ENCODE data around the gene PGBD5.
"Not testable (repeated sequence)": the region's sequence is repeated elsewhere in the genome, so short reads cannot be mapped to it uniquely, and the experiment has no call there.

PGBD5 gene

DNA sequence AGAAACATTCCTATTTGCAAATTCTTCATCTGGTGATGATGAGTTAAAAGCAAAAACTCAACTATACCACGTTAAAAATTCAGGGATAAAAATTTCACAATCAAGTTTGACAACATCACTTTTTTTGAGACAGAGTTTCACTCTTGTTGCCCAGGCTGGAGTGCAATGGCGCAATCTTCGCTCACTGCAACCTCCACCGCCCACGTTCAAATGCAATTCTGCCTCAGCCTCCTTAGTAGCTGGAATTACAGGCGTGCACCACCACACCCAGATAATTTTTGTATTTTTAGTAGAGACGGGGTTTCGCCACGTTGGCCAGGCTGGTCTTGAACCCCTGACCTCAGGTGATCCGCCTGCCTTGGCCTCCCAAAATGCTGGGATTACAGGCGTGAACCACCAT lies 19.4 kb downstream of the PGBD5 start:
- not testable (repeated sequence) for H3K9me3 ChIP-seq (ENCODE audit: control insufficient read depth, insufficient read depth, low read length); H3K4me3 ChIP-seq (ENCODE audit: low read depth, low read length); H3K27me3 ChIP-seq (ENCODE audit: control insufficient read depth, insufficient read depth, low read length); H3K4me1 ChIP-seq (ENCODE audit: control insufficient read depth, insufficient read depth, low read length); H3K9ac ChIP-seq (ENCODE audit: low read depth, low read length); H3K36me3 ChIP-seq (ENCODE audit: control insufficient read depth, insufficient read depth, low read length)

- no peaks in the 10 kb centered on the region for H3K9me3 ChIP-seq (ENCODE audit: control insufficient read depth, insufficient read depth, low read length)
- no peak overlapping the region for H3K4me3 ChIP-seq (ENCODE audit: low read depth, low read length)
- no peaks in the 10 kb centered on the region for H3K27me3 ChIP-seq (ENCODE audit: control insufficient read depth, insufficient read depth, low read length)
- H3K36me3 ChIP-seq (ENCODE audit: control insufficient read depth, insufficient read depth, low read length): no peaks in the 10 kb centered on the region
- no peaks in the 10 kb centered on the region for H3K4me1 ChIP-seq (ENCODE audit: control insufficient read depth, insufficient read depth, low read length)
- H3K9ac ChIP-seq (ENCODE audit: low read depth, low read length): no peak overlapping the region
Measured at GRCh38 chr1:230403442-230403841, 22.7 kb downstream of the PGBD5 start.

DNA sequence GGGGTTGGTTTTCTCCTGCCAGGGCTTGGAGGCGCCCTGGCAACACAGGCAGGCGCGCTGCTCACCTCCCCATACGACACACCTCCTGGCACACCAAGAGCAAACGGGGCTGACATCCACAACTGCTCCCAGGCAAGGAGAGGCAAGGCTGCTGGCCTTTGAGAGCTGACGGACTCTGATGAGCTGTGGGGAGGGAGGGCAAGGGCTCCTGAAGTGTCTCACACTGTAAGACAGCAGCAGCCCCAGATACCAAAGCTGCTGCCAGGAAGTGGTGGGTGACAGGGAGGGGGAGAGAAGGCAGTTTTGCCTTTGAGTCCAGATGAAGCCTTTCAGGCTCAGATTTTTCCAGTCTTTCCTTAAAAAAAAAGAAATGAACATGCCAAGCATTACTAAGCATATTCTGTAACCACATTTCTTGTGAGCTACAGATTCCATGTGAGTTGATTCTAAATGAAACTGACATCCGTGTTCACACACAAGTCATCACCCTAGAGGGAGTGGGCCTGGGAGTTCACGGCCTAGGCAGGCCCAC lies 24.3 kb downstream of the PGBD5 start:
- Histone ChIP-seq H3K27me3 (ENCODE audit: control insufficient read depth, insufficient read depth, low read length) (no peaks in the 10 kb centered on the region), H3K36me3 (ENCODE audit: control insufficient read depth, insufficient read depth, low read length) (no peaks in the 10 kb centered on the region), H3K4me3 (ENCODE audit: low read depth, low read length) (no peak overlapping the region), H3K4me1 (ENCODE audit: control insufficient read depth, insufficient read depth, low read length) (no peaks in the 10 kb centered on the region), H3K9ac (ENCODE audit: low read depth, low read length) (no peak overlapping the region), H3K9me3 (ENCODE audit: control insufficient read depth, insufficient read depth, low read length) (no peaks in the 10 kb centered on the region)

DNA sequence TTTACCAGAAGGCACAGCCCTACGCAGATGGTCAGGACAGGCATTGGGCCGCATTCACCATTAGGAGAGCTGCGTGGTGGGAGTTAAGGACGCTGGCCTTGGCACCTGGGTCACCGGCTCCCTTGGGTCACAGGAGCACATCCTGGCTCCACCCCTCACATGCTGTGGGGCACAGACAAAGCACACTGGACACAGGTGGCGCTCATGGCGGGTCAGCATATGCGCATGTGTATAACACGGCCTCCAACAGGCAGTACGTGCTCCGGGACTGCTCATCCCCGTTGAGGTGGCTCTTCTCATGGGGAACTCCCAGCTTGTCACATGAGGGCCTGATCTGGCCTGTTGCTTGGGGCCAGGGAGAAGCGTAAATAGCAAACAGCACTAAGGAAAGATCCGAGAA lies 25.0 kb downstream of the PGBD5 start:
- Histone ChIP-seq H3K4me1 (ENCODE audit: control insufficient read depth, insufficient read depth, low read length) (no peaks in the 10 kb centered on the region), H3K36me3 (ENCODE audit: control insufficient read depth, insufficient read depth, low read length) (no peaks in the 10 kb centered on the region), H3K9me3 (ENCODE audit: control insufficient read depth, insufficient read depth, low read length) (no peaks in the 10 kb centered on the region), H3K9ac (ENCODE audit: low read depth, low read length) (no peak overlapping the region), H3K4me3 (ENCODE audit: low read depth, low read length) (no peak overlapping the region), H3K27me3 (ENCODE audit: control insufficient read depth, insufficient read depth, low read length) (no peaks in the 10 kb centered on the region)

DNA sequence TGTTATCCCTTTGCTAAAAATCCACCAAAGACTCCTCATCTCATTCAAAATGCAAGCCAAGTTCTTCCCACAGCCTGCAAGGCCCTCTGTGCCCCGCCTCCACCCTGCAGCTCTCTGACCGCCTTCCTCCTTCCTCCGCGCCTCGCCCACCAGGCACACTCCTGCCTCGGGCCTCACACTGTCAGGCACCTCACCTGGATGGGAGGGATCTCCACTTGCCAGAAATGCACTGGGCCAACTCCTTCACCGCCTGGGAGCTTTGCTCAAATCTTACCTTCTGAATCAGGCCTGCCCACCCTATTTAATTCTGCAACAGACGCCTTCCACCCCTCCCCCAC lies 26.2 kb downstream of the PGBD5 start:
- H3K9ac ChIP-seq (ENCODE audit: low read depth, low read length): no peak overlapping the region
- no peaks in the 10 kb centered on the region for H3K36me3 ChIP-seq (ENCODE audit: control insufficient read depth, insufficient read depth, low read length)
- H3K4me1 ChIP-seq (ENCODE audit: control insufficient read depth, insufficient read depth, low read length): no peaks in the 10 kb centered on the region
- H3K4me3 ChIP-seq (ENCODE audit: low read depth, low read length): no peak overlapping the region
- H3K9me3 ChIP-seq (ENCODE audit: control insufficient read depth, insufficient read depth, low read length): no peaks in the 10 kb centered on the region
- no peaks in the 10 kb centered on the region for H3K27me3 ChIP-seq (ENCODE audit: control insufficient read depth, insufficient read depth, low read length)

DNA sequence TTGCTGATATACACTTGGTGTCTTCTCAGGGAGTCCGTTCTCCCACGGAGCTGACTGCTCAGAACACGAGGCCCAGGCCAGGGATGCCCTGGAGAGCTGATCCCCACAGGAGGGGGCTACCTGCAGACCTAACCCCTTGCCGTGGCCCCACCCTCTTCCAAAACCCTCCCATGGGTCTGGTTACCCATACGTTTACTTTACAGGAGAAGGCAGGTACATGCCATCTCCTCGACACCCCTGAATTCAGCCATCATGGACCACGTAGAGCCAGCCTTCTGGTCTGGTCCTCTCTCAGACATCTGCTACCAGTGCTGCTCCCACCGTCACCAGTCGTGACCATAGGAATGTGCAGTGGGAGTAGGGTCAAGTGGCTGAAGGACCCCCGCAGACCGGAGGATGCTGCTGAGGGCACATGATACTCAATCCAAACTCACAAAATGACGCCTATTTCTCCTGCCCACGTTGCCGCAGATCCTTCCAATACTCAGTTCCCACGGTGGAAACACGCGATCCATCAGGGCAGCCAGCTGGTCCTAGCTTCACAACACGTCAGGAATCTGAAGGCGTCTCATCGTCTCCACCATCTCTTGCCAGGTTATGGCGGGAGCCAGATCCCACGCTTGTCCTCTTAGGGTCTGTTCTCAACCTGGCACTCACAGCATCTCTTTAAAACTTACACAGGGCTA lies 26.7 kb downstream of the PGBD5 start:
- no peaks in the 10 kb centered on the region for H3K9me3 ChIP-seq (ENCODE audit: control insufficient read depth, insufficient read depth, low read length)
- no peaks in the 10 kb centered on the region for H3K4me1 ChIP-seq (ENCODE audit: control insufficient read depth, insufficient read depth, low read length)
- no peak overlapping the region for H3K9ac ChIP-seq (ENCODE audit: low read depth, low read length)
- no peaks in the 10 kb centered on the region for H3K27me3 ChIP-seq (ENCODE audit: control insufficient read depth, insufficient read depth, low read length)
- no peak overlapping the region for H3K4me3 ChIP-seq (ENCODE audit: low read depth, low read length)
- no peaks in the 10 kb centered on the region for H3K36me3 ChIP-seq (ENCODE audit: control insufficient read depth, insufficient read depth, low read length)

DNA sequence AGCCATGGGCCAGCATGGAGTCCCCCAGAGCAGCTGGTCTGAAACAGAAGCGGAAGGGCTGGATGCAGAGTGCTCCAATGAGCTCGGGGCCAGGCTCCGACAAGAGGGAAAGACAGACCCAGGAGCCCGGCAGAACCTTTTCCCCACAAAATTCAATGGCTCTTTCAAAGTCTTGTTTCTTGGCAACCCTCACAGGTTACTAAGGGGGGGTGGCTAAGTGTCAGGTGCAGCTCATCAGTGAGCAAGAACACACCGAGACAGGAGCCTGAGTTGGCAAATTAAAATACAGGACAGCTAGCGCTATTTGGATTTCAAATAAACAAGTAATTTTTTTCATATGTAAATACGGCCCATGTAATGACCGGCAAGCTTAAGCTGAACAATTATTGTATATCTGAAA lies 27.3 kb downstream of the PGBD5 start:
- no peaks in the 10 kb centered on the region for H3K4me1 ChIP-seq (ENCODE audit: control insufficient read depth, insufficient read depth, low read length)
- H3K27me3 ChIP-seq (ENCODE audit: control insufficient read depth, insufficient read depth, low read length): no peaks in the 10 kb centered on the region

GRCh38 chr1:230396966-230397365 lies 29.2 kb downstream of the PGBD5 start:
- no peaks in the 10 kb centered on the region for H3K36me3 ChIP-seq (ENCODE audit: control insufficient read depth, insufficient read depth, low read length)

More for the DNA sequence above, 27.3 kb downstream of the PGBD5 start:
- Histone ChIP-seq H3K9me3 (ENCODE audit: control insufficient read depth, insufficient read depth, low read length) (no peaks in the 10 kb centered on the region), H3K4me3 (ENCODE audit: low read depth, low read length) (no peak overlapping the region), H3K9ac (ENCODE audit: low read depth, low read length) (no peak overlapping the region), H3K36me3 (ENCODE audit: control insufficient read depth, insufficient read depth, low read length) (no peaks in the 10 kb centered on the region)

DNA sequence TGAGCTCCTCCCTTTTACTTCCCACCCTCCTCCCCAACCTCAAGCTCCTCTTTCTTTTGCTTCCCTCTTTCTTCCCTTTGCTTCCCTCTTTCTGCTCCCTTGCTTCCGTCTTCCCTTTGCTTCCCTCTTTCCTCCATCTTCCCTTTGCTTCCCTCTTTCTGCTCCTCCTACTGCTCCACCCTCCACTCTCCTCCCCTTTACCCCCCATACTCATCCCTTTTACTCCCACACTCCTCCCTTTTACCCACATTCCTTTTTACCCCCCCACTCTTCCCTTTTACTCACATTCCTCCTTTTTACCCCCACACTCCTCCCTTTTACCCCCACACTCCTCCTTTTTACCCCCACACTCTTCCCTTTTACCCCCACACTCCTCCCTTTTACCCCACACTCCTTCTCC lies 30.2 kb downstream of the PGBD5 start:
- Histone ChIP-seq H3K4me3 (ENCODE audit: low read depth, low read length) (no peak overlapping the region), H3K9me3 (ENCODE audit: control insufficient read depth, insufficient read depth, low read length) (no peaks in the 10 kb centered on the region), H3K27me3 (ENCODE audit: control insufficient read depth, insufficient read depth, low read length) (no peaks in the 10 kb centered on the region), H3K9ac (ENCODE audit: low read depth, low read length) (no peak overlapping the region), H3K4me1 (ENCODE audit: control insufficient read depth, insufficient read depth, low read length) (peaks cover 4% of the 10 kb centered on the region), H3K36me3 (ENCODE audit: control insufficient read depth, insufficient read depth, low read length) (no peaks in the 10 kb centered on the region)

More at GRCh38 chr1:230396966-230397365, 29.2 kb downstream of the PGBD5 start:
- Histone ChIP-seq H3K9me3 (ENCODE audit: control insufficient read depth, insufficient read depth, low read length) (no peaks in the 10 kb centered on the region), H3K4me3 (ENCODE audit: low read depth, low read length) (no peak overlapping the region), H3K4me1 (ENCODE audit: control insufficient read depth, insufficient read depth, low read length) (peaks cover 4% of the 10 kb centered on the region), H3K27me3 (ENCODE audit: control insufficient read depth, insufficient read depth, low read length) (no peaks in the 10 kb centered on the region), H3K9ac (ENCODE audit: low read depth, low read length) (no peak overlapping the region)

DNA sequence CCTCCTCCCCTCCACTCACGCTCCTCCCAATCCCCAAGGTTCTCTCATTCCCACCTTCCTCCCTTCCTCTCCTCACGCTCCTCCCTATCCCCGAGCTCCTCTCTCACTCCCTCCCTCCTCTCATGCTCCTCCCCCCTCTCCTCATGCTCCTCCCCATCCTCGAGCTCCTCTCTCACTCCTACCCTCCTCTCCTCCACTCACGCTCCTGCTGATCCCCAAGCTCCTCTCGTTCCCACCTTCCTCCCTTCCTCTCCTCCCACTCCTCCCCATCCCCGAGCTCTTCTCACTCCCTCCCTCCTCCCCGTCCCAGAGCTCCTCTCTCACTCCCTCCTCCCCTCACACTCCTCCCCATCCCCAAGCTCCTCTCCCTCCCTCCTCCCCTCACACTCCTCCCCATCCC lies 31.4 kb downstream of the PGBD5 start:
- no peaks in the 10 kb centered on the region for H3K9me3 ChIP-seq (ENCODE audit: control insufficient read depth, insufficient read depth, low read length)
- H3K27me3 ChIP-seq (ENCODE audit: control insufficient read depth, insufficient read depth, low read length): no peaks in the 10 kb centered on the region
- peaks cover 4% of the 10 kb centered on the region for H3K4me1 ChIP-seq (ENCODE audit: control insufficient read depth, insufficient read depth, low read length)
- H3K4me3 ChIP-seq (ENCODE audit: low read depth, low read length): no peak overlapping the region
- no peaks in the 10 kb centered on the region for H3K36me3 ChIP-seq (ENCODE audit: control insufficient read depth, insufficient read depth, low read length)
- H3K9ac ChIP-seq (ENCODE audit: low read depth, low read length): no peak overlapping the region

GRCh38 chr1:230394134-230394533 lies 32.0 kb downstream of the PGBD5 start:
- peaks cover 4% of the 10 kb centered on the region for H3K4me1 ChIP-seq (ENCODE audit: control insufficient read depth, insufficient read depth, low read length)
- no peak overlapping the region for H3K9ac ChIP-seq (ENCODE audit: low read depth, low read length)
- H3K4me3 ChIP-seq (ENCODE audit: low read depth, low read length): no peak overlapping the region
- H3K27me3 ChIP-seq (ENCODE audit: control insufficient read depth, insufficient read depth, low read length): no peaks in the 10 kb centered on the region
- H3K36me3 ChIP-seq (ENCODE audit: control insufficient read depth, insufficient read depth, low read length): no peaks in the 10 kb centered on the region
- H3K9me3 ChIP-seq (ENCODE audit: control insufficient read depth, insufficient read depth, low read length): no peaks in the 10 kb centered on the region

- Histone ChIP-seq H3K9ac (ENCODE audit: low read depth, low read length) (no peak overlapping the region), H3K36me3 (ENCODE audit: control insufficient read depth, insufficient read depth, low read length) (no peaks in the 10 kb centered on the region), H3K27me3 (ENCODE audit: control insufficient read depth, insufficient read depth, low read length) (no peaks in the 10 kb centered on the region), H3K9me3 (ENCODE audit: control insufficient read depth, insufficient read depth, low read length) (no peaks in the 10 kb centered on the region), H3K4me3 (ENCODE audit: low read depth, low read length) (no peak overlapping the region), H3K4me1 (ENCODE audit: control insufficient read depth, insufficient read depth, low read length) (peaks cover 4% of the 10 kb centered on the region)
Measured at GRCh38 chr1:230393722-230394121, 32.4 kb downstream of the PGBD5 start.

Data from iPS-15b (cell line).